ENCODE measurements around the gene TRAF2.

TRAF2 gene

GRCh38 chr9:136963341-136963740 is 77.0 kb downstream of the TRAF2 start:
- DNase-seq: no peak

DNA sequence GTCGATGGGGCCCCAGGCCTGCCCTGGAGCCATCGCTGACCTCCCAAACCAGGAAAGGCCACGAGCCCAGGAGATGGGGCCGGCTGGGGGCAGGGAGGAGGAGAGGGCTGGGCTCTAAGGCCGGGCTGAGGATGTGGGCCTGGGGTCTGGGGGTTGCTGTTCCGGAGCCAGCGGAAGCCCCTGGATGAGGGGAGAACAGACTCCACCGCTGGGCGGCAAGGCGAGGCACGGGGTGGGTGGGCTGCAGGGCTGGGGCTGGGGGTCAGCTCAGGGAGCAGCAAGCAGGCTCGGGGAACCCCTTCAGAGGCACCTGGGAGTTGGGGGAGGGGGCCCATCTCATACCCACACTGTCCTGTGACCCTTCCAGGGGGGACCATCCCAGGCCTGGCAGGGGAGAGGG is 77.4 kb downstream of the TRAF2 start:
- DNase-seq: no peak

DNA sequence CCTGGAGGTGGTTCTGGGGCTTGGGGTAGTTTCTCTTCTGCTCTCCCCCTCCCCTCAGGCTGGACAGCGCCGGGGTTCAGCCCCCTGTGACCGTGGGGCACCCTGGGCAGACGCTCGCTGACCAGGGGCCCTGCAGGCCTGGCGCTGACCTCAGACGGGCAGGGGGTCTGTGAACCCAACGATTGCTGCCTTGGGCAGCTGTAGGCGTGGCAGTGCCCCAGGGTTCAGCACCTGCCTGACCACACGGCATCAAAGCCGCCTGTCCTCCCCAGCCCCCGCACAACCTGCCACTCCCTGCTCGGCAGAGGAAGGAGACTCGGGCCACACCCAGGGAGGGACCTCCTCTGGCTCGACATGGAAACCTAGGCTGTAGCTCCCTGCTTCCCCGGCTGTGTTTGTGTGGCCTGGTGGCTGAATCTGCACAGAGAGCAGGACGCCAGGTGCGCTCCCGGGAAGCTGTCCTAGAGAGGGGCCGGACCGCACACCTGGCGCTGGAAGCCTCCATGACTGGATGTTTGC is 77.9 kb downstream of the TRAF2 start:
- DNase-seq: no peak

DNA sequence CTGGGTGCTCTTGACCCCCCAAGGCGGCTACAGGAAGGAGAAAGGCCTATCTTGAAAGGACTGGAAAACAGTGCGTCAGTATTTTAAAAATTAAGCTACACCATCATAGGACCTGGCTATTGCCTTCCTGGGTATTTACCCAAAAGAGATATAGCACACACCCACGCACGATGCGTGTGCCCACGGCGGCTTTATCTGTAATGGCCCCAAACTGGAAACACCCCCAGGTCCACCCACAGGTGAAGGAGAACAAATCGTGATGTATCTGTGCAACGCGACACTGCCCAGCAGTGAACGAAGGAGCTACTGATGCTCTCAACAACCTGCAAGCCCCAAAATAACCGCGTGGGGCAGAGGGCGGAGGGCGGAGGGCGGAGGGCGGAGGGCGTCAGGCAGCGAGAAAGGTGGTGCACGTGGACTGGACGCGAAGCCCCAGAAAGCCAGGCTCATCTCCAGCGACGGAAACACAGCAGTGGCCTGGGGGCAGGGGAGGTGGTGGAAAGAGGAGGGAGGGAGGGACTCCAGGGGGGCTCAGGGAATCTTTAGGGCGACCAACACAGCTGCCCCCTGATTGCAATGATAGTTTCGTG is 78.6 kb downstream of the TRAF2 start:
- no peak for DNase-seq

DNA sequence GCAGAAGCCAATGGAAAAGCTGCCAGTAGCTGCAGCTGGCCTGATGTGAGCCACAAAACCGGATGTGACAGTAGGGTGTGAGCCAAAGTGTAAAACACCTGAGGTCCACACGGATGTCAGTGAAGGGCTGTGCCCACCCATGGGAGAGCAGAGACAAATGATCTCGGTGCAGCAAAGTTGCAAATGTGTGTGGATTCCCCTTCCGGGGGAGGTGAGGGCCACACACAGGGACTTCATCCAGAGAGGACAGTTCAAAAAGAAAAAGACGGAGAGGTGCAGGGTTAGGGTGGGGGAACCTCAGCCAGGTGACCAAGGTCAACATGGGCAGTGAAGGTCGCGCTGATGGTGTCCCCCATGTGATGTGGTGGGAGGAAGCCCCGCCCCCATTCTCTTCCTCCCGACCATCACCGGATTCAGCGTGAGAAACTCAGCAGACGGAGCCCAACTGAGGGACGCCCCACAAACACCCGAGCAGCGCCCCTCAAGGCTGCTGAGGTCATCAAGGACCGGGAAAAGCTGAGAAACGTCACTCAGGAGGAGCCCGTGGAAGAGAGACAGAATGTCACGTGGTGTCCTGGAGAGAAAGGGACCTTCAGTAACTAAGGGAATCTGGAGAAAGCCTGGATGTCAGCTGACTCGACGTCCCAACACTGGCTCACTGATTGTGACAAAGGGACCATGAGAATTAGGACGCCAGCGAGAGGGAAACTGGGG is 79.6 kb downstream of the TRAF2 start:
- peak; percentile 61 for DNase-seq

DNA sequence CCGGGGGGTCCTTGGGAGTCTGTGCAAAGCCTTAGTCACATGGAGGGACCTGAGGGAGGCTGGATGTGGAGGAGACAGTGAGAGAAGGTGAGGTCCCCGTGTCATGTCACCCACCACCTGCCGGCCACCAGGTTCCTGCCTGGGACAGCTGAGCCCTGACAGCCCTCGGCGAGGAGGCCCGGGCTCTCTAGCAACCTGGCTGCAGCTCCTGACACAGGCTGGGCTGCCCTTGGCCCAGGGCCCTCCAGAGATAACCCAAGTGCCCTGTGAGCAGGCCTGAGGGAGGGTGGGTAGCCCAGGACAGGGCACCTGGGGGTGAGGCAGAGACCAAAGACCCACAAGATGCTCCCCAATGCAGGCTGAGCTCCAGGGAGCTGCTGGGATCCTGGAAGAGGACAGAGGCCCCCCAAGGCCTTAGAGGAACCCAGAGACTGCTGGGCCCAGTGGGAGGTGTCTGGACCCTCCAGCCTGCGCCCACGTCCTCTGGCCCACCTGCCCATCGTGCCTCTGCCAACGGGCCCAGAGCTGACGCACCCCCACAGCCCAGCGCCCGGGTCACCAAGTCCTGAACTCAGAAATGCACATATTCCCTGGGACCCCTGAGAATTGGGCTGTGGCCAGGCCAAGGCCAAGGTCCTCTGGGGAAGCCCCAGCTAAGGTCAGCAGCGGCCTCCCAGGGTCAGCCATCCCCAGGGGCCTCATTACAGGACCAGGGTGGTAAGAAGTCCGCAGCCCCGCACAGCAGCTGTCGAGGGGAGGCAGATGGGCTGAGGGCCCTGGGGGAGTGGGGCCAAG is 82.2 kb downstream of the TRAF2 start:
- DNase-seq: no peak

GRCh38 chr9:136969150-136969549 is 82.8 kb downstream of the TRAF2 start:
- DNase-seq: no peak

- DNase-seq: no peak
Measured at GRCh38 chr9:136969774-136970173, 83.5 kb downstream of the TRAF2 start.

- no peak for DNase-seq
Measured at GRCh38 chr9:136970361-136970760, 84.0 kb downstream of the TRAF2 start.

DNA sequence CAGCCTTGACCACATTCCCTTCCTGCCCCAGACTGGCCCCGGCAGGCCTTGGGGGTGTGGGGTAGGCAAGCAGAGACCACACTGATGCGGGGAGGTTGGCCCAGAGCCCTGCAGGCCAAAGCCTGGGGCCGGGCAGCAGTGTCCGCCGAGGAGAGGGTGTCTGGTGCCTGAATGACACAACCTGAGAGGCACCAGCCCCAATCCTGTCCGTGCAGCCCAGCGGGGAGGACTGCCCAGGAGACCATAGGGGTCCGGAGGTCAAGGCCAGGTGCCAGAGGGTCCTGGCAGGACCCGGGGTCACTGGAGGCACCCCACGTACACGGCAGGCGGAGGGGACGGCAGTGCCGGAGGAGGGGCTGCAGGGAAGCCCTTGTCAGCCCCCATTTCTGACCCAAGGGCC is 85.4 kb downstream of the TRAF2 start:
- DNase-seq: no peak

DNA sequence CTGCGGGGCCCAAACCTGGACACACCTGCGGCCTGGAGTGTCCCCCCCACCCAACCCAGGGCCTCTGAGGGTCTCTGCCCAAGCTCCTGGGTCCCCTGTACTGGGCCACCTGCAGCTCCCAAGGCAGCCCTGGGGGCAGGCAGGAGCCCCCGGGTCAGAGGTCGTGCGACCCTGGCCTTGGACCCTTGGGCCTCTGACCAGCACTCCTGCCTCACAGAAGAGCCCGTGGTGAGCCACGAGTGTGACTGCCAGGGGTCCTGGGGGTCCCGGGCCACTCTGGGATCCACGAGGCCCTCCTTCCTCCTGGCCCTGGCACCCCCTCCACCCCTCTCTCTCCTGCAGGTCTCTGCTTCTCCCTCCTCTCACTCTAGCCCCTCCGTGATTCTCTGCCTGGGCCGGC is 86.0 kb downstream of the TRAF2 start:
- no peak for DNase-seq

DNA sequence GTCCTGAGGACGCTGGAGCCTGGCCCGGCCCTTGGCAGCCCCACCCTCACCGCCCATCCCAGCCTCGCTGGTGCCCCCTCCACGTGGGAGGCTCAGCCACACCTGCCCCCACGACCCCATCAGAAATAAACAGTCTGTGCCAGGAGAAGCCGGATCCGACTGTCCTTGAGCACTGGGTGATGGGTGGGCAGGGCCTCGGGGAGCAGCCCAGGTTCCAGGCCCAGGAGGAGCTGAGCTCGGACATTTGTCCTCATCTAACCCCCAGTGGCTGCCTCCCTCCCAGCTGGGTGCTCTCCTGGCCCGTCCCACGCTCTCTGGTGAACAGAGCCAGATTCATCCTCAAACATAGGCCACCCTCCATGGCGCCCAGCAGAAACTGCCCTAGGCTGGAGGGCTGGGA is 86.4 kb downstream of the TRAF2 start:
- no peak for DNase-seq

DNA sequence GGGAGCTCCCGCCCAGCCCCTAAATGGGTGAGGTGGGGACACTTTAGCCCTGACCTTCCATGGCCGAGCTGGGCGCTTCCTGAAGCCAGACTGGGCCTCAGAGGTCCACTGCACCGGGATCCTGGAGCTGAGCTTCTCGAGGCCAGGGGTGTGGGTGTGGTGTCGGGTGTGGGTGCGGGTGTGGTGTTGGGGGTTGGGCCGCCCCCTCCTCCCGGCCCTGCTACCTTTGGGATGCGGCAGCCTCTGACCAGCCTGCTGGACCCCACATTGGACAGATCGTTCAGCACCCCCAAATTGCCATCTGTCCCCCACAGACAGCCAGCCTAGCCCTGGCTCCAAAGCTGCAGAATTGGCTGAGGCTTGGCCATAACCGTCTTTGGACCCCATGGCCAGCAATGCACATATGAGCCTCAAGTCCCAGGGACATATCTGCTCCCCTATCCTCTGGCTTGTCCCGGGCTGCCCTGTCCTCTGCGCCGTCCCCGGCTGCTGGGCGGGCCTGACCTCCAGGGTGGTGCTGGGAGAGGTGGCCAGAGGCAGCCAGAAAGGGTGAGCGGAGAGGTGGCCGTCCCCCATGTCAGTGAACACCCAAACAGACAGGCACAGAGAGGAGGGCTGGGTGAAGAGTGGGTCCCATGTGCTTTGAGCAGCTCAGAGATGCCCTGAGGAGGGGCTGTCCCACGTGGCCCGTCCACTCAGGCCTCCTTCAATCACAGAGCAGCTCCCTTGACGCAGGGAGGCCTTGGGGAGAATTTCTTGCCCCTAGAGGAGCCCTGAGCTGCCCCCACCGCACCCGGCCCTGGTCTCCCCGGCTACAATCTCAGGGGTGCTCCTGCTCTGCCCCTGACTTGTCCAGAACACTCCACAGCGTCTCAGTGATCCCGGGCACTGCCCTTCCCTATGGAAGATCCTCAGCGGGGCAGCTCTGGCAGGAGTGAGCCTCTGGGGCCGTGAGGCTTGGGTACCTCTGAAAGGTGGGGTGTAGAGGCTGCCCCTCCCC is 87.6 kb downstream of the TRAF2 start:
- DNase-seq: no peak

GRCh38 chr9:136974817-136975535 is 88.7 kb downstream of the TRAF2 start:
- no peak for DNase-seq

DNA sequence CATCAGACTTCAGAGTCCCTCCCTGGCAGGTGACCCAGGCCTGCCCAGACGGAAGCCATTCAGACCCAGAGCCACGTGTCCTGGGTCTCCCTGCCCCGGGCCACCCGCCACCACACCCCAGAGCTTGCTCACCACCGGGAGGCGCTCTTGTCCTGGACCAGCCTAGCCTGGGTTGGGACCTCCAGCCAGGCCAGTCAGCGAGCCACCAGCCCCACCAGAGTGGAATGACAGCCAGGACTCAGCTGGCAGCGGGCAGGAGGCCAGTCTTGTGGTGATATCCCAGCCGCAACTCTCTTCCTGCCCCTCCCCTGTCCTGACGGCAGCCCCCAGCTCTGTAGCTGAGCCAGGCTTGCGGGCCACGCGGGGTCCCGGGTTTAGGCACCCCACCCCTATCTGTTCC is 89.3 kb downstream of the TRAF2 start:
- DNase-seq: peak; percentile 37

Measured in suppressor macrophage treated with lipopolysaccharide for 4 hours (primary cell).